Panc1 (cell line): Measurements from ENCODE around the gene NUTF2.

Source experiments
- CTCF ChIP-seq: fragments of 450-650 bp; IDR thresholded peaks from 2 replicates; pipeline ENCODE4 v1.5.1; 2017; ENCODE audit warnings: mild to moderate bottlenecking
- POLR2AphosphoS5 ChIP-seq: IDR thresholded peaks from 2 replicates; pipeline ENCODE4 v1.6.1; 2012; ENCODE audit warnings: mild to moderate bottlenecking, low read depth, low read length, moderate library complexity
- REST ChIP-seq, 2 experiments: IDR thresholded peaks; 2 replicates each; pipeline ENCODE4 v1.6.1; 2011 to 2012; ENCODE audit warnings: low read depth in 2 of 2, control low read depth in 1 of 2, low read length in 1 of 2, mild to moderate bottlenecking in 1 of 2, moderate library complexity in 1 of 2; ENCODE audit not compliant: insufficient read depth in 1 of 2
- SIN3A ChIP-seq: IDR thresholded peaks from 2 replicates; pipeline ENCODE4 v1.6.1; 2012; ENCODE audit warnings: low read depth, mild to moderate bottlenecking, low read length, moderate library complexity, borderline replicate concordance; ENCODE audit not compliant: insufficient read depth
- TCF7L2 ChIP-seq: IDR thresholded peaks from 2 replicates; pipeline ENCODE4 v1.6.1; 2011; ENCODE audit warnings: mild to moderate bottlenecking, low read depth, low read length, inconsistent platforms

- TF ChIP-seq CTCF = no peak
- no peak for TF ChIP-seq POLR2AphosphoS5
- no peak for TF ChIP-seq SIN3A
- no peak for TF ChIP-seq REST (IDR thresholded peaks at IDR 0.05; ENCODE audit: insufficient read depth in 1 of 2, low read depth in 2 of 2, low read length in 1 of 2)
- TF ChIP-seq TCF7L2 = no peak
Measured at GRCh38 chr16:67909056-67909742, 62.5 kb downstream of the NUTF2 start.
